ENCODE results near the gene CMIP. TPM values are rescaled to one million over a fixed set of nuclear protein-coding genes. Genes with fewer than 3 reads are reported as not detected.
A peak's percentile ranks its signal among the peaks of the same experiment; 100 is the strongest.

Gene CMIP
- total RNA-seq, 1 experiment from 2014 or later = 63.7 TPM

DNA sequence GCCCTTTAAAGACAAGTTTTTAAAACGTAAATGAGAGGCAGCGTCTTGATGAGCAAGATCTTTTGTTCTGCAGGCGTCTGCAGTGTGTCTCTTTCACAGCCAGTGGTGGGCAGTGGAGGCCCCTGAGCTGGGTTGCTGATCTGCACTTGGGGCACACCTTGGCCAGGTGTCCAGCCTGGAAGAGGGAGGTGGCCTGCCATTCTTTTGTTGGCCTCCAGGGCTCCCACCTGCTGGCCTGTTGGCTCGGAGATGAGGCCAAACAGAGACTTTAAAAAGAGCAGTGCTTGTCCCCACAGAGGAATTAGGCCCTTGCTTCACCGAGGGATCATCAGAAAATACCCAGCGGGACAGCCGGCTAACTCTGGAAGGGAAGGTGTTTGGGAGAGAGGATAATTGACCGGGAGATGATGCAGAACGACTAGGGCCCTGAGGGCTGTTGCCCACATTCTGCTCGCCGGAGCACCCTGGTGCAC is 188.6 kb downstream of the CMIP start:
- no peak for TF ChIP-seq ARID4B (CRISPR knock-in tag; IDR thresholded peaks at IDR 0.05; ENCODE audit: borderline replicate concordance)
- no peak for TF ChIP-seq CDX4 (CRISPR knock-in tag; IDR thresholded peaks at IDR 0.05; ENCODE audit: borderline replicate concordance)
- TF ChIP-seq ATF1 (CRISPR knock-in tag; IDR thresholded peaks at IDR 0.05) = no peak
- TF ChIP-seq CTCF (IDR thresholded peaks at IDR 0.05) = peak; percentile 39; the same call in 1 of the 2 replicates
- no peak for TF ChIP-seq NR1H2 (CRISPR knock-in tag; IDR thresholded peaks at IDR 0.05)
- Mint-ChIP-seq H3K27me3 (ENCODE audit: low read depth) (no peaks in the 10 kb centered on the region; the same call in 1 of the 2 replicates), H3K4me3 (no peak overlapping the region), H3K36me3 (no peaks in the 10 kb centered on the region), H3K27ac (peak overlapping the region; percentile 78), H3K9me3 (no peaks in the 10 kb centered on the region), H3K4me1 (peaks cover 65% of the 10 kb centered on the region)
- ATAC-seq (peak; percentile 79), DNase-seq (ENCODE audit: low spot score) (peak; percentile 65)
- POLR2A ChIA-PET = no interaction called here
- CTCF ChIA-PET = interaction anchor here (1.0 to 3.8 kb wide), 6 partner anchors 8 to 105 kb away, joined by 3 to 19 read pairs (median 3); no protein-coding TSS in a partner anchor

GRCh38 chr16:81633680-81634379 is 189.2 kb downstream of the CMIP start:
- ATAC-seq (no peak), DNase-seq (ENCODE audit: low spot score) (no peak)
- H3K9me3 Mint-ChIP-seq = no peaks in the 10 kb centered on the region
- no peak overlapping the region for H3K4me3 Mint-ChIP-seq
- no peaks in the 10 kb centered on the region for H3K36me3 Mint-ChIP-seq
- CTCF ChIA-PET = interaction anchor here (0.9 to 3.8 kb wide), 8 partner anchors 8 to 63 kb away, joined by 3 to 19 read pairs (median 3); no protein-coding TSS in a partner anchor
- TF ChIP-seq PRDM15 (CRISPR knock-in tag; IDR thresholded peaks at IDR 0.05) = no peak
- H3K27ac Mint-ChIP-seq = 0 out of 2 replicates have a peak overlapping the region, but pooled peaks have one; percentile 47
- H3K4me1 Mint-ChIP-seq = peaks cover 70% of the 10 kb centered on the region
- POLR2A ChIA-PET = no interaction called here
- no peaks in the 10 kb centered on the region; the same call in 1 of the 2 replicates for H3K27me3 Mint-ChIP-seq (ENCODE audit: low read depth)

DNA sequence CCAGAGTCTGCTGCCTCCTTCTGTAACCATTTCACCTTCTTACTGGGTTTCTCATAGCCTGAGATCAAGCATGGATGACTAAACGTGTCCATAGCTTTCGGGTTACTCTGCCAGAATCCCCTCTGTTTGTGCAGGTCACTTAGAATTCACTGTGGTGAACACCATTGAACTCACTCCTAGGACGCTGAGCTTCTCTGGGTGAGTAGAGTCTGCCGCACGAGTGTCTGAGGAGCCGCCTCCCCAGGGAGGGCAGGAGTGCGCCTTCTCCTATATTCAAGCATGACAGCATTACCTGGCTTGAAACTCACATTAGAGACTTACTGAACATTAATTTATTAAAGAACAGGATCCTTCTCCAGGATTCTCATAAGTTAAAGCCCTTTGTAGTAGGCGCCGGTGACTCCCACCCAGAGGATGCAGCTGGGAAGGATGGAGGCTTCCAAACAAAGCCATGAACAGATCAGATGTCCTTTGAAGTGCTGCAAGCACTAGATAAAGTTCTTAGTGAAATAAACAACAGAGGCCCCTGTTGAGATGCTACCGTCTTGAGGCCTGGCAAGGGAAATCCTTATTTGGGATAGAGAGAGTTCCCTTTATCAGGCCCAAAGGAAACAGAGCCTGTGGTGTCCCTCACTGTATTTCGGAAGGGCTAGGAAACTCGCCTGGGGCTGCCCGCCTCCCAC is 189.9 kb downstream of the CMIP start:
- no peaks in the 10 kb centered on the region for H3K36me3 Mint-ChIP-seq
- no peak for DNase-seq (ENCODE audit: low spot score)
- POLR2A ChIA-PET = no interaction called here
- H3K4me1 Mint-ChIP-seq = peaks cover 72% of the 10 kb centered on the region
- ATAC-seq = peak; percentile 7; the same call in 1 of the 2 replicates
- peak overlapping the region; percentile 47; the same call in 1 of the 2 replicates for H3K27ac Mint-ChIP-seq
- H3K4me3 Mint-ChIP-seq = no peak overlapping the region
- H3K27me3 Mint-ChIP-seq (ENCODE audit: low read depth) = no peaks in the 10 kb centered on the region; the same call in 1 of the 2 replicates
- no peaks in the 10 kb centered on the region for H3K9me3 Mint-ChIP-seq
- CTCF ChIA-PET = interaction anchor here (0.9 to 1.1 kb wide), 3 partner anchors 11 to 18 kb away, joined by 3 read pairs; no protein-coding TSS in a partner anchor
- no peak for TF ChIP-seq ATF1 (CRISPR knock-in tag; IDR thresholded peaks at IDR 0.05)
- no peak for TF ChIP-seq HMGA2 (CRISPR knock-in tag; IDR thresholded peaks at IDR 0.05)
- no peak for TF ChIP-seq CTCF (IDR thresholded peaks at IDR 0.05)
- no peak for TF ChIP-seq NR1H2 (CRISPR knock-in tag; IDR thresholded peaks at IDR 0.05)
- TF ChIP-seq USF1 (CRISPR knock-in tag; IDR thresholded peaks at IDR 0.05) = no peak
- TF ChIP-seq ETV6 (CRISPR knock-in tag; IDR thresholded peaks at IDR 0.05) = no peak

Data from WTC11 (cell line).